Spleen (tissue), 7 donors: Measurements from ENCODE around the gene TAF3.

Source experiments
- POLR2A ChIP-seq, 3 donors: fragments of 450-650 bp; IDR thresholded peaks; one replicate each; pipeline ENCODE4 v1.5.1; 2017; ENCODE audit warnings: antibody characterized with exemption in 3 of 3, mild to moderate bottlenecking in 1 of 3
- POLR2AphosphoS5 ChIP-seq, 3 donors: sonication (generic); formaldehyde crosslinking; IDR thresholded peaks; one replicate each; pipeline ENCODE4 v1.5.1; 2017; ENCODE audit warnings: antibody characterized with exemption in 3 of 3
- TF ChIP-seq, protein P1 (sequence below), 11 experiments: fragments of 200-600 bp in 7 of 11; fragments of 450-650 bp in 4 of 11; sonication (generic) in 4 of 11; IDR thresholded peaks in 8 of 11; conservative IDR thresholded peaks in 3 of 11; 1 replicate in 7 of 11; 2 replicates in 4 of 11; pipeline versions ENCODE4 v1.4.0 to v1.8.0; 2016 to 2021; ENCODE audit warnings: antibody characterized with exemption in 11 of 11, inconsistent platforms in 4 of 11, mild to moderate bottlenecking in 1 of 11
- donor health status: DM: no; HTN: no; CAD: no; lungs with moderate emphysema.
- donor health status: DM: no; HTN: no; CAD: no.
- donor health status: DM: no; HTN: no; CAD: no.

DNA sequence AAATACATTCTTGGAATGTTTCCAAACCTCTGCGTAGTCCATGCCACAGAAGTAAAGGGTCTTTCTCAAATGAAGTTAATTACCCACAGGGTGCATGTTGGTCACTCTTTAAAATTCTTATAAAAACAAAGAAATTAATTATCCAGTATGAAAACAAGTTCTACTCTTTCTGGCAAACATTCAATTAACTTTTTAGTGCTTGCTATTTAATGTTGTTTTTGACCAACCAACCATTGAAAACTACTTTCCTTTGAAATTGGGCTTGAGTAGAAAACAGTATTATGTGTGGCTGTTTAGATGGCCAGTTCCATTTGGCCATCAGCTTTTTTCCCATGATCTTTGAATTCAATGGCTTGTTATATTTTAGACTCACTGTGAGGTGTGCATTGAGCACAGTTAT is 83.0 kb downstream of the TAF3 start:
- TF ChIP-seq, protein P1, sequence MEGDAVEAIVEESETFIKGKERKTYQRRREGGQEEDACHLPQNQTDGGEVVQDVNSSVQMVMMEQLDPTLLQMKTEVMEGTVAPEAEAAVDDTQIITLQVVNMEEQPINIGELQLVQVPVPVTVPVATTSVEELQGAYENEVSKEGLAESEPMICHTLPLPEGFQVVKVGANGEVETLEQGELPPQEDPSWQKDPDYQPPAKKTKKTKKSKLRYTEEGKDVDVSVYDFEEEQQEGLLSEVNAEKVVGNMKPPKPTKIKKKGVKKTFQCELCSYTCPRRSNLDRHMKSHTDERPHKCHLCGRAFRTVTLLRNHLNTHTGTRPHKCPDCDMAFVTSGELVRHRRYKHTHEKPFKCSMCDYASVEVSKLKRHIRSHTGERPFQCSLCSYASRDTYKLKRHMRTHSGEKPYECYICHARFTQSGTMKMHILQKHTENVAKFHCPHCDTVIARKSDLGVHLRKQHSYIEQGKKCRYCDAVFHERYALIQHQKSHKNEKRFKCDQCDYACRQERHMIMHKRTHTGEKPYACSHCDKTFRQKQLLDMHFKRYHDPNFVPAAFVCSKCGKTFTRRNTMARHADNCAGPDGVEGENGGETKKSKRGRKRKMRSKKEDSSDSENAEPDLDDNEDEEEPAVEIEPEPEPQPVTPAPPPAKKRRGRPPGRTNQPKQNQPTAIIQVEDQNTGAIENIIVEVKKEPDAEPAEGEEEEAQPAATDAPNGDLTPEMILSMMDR (IDR thresholded peaks at IDR 0.05 in 8 of 11, conservative IDR thresholded peaks at IDR 0.05 in 3 of 11): no peak
- TF ChIP-seq POLR2A (IDR thresholded peaks at IDR 0.05) (no peak), POLR2AphosphoS5 (IDR thresholded peaks at IDR 0.05) (no peak)
